Skin epidermis (tissue), 12 donors: ENCODE measurements around the gene AP5B1.

Experiments used
- H3K27ac ChIP-seq, 21 experiments: fragments of 200-600 bp; sonication (generic) in 11 of 21; one replicate each; pipeline ENCODE4 v1.5.0; 2020; ENCODE audit warnings: mild to moderate bottlenecking in 3 of 21, inconsistent platforms in 2 of 21, moderate library complexity in 2 of 21
- H3K4me3 ChIP-seq, 7 experiments: fragments of 200-600 bp; sonication (generic) in 2 of 7; one replicate each; pipeline ENCODE4 v1.5.0; 2020; ENCODE audit warnings: inconsistent platforms in 2 of 7, mild to moderate bottlenecking in 2 of 7, moderate library complexity in 1 of 7

Gene AP5B1

DNA sequence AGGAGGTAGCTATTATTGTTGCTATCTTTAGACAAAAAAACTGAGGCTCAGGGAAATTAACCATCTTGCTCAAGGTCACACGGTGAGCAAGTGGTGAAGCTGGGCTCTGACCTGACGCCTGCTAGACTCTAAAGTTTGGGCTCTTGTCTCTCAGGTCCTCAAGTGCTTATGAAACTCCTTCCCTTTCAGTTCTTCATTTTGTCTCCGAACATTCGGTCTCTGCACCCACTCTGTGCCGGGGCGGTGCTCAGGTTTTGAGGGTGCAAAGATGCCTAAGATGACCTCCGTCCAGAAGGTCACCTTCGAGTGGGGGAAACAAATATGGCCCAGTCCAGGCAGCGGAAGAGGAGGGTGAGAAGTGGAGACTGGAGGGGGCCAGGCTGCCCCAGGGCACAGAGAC lies 22.1 kb upstream of the AP5B1 start:
- Histone ChIP-seq H3K4me3 (no peak overlapping the region), H3K27ac (no peak overlapping the region)

DNA sequence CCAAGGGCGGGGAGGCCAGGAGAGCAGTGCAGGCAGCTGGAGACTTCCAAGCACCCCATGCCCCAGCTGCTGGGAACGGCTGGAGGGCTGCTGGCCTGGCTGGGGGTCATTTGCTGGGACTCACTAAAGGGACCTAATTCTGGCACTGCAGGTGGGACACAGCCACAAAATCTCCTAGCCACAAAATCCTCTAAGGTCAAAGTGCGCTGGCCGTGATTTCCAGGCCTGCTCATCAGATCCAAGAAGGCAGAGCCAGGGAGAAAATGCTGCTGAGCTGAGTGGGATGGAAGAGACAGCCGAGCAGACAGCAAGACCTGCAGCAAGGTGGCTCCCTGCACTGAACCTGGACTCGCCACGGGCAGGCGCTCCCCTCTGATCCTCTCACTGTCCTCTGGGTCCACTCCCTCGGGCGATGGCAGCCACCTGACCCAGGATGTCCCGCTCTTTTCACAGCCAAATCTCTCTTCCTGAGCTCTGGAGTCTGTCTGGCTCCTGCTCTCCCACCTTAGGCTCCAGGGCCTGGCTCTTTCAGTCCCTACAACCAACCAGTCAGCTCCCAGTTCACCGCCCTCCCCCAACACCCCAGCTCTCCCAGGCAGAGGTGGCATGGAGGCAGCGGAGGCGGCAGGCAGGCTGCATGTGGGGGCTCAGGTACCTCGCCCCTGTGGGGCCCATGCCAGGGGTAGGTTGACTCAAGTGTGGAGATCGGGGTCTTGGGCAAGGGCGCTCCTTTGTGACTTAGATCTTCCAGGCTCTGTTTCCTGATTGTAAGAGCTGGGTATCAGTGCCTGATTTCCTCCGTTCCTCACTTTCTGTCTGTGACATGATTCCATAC lies 20.6 kb upstream of the AP5B1 start:
- Histone ChIP-seq H3K4me3 (no peak overlapping the region), H3K27ac (no peak overlapping the region)

DNA sequence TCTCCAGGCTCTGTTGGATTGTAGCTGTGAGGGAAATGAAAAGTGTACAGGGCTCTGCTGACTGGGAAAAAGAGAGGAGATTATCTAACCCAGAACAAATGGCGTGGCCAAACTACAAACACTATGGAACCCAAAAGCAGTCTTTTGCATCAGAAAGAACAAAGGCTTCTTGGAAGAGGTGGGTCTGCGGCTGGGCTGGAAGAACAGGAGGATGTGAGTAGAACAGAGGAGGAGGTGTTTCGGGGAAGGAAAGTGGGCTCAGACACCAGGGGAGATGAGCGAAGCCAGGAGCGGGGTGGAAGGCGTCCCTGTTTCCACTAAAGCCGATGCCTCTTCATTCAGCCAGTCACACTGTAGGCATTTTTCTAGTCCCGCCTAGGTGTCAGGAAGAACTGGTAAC lies 18.1 kb upstream of the AP5B1 start:
- Histone ChIP-seq H3K27ac (no peak overlapping the region), H3K4me3 (no peak overlapping the region)

DNA sequence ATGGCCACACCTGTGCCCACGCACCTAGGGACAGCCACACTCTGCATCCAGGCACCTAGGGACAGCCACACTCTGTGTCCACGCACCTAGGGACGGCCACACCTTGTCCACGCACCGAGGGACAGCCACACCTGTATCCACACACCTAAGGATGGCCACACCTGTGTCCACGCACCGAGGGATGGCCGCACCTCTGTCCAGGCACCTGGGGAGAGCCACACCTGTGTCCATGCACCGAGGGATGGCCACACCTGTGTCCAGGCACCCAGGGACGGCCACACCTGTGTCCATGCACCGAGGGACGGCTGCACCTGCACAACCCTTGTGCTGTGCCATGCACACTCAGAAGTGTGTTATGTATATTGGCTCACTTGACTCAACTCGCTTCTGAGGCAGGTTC lies 16.9 kb upstream of the AP5B1 start:
- no peak overlapping the region for H3K4me3 ChIP-seq
- H3K27ac ChIP-seq, result no peak overlapping the region

DNA sequence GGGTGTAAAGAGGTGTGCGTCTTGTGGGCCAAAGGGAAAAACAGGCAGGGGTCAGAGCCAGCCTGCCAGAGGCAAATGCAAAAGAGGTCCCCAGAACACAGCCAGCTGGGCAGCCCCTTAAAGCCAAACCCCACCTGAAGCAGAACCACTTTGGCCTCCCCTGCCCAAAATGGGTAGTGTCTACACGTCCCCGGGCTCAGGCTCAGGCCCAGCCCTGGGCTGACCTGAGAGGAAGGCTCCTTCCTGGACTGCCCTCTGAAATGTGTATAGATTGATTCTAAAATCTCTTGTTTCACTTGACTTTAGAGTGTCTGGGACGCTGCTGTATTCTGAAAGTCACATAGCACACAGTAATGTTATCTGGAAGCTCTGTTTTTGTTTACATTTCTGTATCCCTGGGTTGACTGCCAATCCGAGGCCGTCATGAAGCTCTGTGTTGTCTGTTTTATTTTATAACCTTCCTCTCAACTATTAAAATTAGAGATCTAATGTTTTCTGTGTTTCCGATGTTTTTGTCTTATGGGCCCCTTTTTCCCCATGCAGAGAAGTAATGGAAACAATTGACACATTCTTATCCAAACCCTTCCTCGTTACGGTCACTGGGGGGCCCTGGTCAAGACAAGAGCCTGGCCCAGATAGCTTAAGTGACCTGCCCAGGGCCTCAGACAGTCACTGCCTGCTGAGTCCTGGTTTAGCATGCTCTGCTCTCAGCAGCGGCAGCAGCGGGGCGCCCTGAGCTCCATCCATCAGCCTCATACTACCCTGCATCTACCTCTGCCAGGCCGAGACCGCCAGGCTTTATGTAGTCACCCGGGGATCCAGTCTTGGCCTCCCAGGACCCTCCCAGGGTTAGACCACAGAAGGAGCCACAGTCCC lies 16.2 kb upstream of the AP5B1 start:
- H3K27ac ChIP-seq, result no peak overlapping the region
- H3K4me3 ChIP-seq, result no peak overlapping the region

DNA sequence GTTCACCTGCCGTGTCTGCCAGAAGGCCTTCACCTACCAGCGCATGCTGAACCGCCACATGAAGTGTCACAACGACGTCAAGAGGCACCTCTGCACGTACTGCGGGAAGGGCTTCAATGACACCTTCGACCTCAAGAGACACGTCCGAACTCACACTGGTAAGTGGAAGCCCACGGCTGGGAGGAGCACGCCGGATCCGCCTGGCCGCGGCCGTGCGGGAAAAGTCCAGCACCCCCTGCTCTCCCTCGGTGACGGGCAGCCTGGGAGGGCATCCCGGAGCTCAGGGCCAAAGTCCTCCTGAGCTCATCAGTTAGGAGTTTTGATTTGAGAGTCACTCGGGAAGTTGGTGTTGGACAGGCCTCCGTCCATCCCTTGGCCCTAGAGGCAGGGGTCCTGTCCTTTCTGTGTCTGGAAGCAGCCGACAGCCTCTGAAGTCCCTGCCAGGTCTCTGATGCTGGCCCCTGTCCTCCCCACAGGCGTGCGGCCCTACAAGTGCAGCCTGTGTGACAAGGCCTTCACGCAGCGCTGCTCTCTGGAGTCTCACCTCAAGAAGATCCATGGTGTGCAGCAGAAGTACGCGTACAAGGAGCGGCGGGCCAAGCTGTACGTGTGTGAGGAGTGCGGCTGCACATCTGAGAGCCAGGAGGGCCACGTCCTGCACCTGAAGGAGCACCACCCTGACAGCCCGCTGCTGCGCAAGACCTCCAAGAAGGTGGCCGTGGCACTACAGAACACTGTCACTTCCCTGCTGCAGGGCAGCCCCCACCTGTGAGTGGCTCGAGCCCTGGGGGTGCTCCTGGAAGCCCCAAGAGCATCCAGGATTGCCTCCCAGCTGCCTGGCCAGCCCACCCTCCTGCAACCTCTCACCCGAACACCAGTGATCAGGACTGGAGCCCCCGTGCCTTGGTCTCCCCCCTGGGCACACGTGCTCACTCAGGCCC lies 14.1 kb upstream of the AP5B1 start:
- Histone ChIP-seq H3K4me3 (no peak overlapping the region), H3K27ac (no peak overlapping the region)

DNA sequence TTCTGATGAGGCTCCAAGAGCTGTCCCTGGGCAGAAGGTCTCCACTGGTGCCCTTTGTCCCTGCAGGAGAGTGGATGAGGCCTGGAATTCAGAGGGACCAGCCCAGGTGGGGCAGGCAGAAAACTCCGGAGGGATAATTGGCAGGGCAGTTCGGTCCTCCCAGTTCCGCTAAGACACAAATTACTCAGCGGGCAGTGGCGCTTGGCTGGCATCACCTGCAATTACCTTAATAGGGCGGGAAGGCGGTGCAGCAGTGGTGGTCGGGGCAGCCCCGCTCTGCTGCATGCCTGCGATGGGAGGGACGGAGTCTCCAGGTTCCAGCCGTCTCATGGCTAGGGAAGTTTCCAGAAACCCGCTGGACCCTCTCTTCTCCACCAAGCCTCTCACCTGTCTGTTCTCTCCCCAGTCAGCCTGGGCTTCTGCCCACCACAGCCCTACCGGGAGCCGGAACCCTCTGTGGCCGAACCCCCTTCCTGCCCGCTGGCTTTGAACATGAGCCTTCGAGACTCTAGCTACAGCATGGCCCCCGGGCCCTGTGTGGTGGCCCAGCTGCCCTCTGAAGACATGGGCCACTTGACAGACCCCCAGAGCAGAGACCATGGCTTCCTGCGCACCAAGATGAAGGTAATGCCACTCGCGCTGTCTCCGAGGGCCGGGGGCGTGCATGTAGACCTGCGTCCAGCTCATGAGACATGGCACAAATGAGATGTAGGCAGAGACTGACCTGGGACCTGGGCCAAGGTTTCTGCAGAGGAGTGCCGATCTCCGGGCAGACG lies 13.0 kb upstream of the AP5B1 start:
- peak overlapping the region in 3 of 21 experiments; percentile 23 to 81 (median 74) for H3K27ac ChIP-seq
- no peak overlapping the region for H3K4me3 ChIP-seq

DNA sequence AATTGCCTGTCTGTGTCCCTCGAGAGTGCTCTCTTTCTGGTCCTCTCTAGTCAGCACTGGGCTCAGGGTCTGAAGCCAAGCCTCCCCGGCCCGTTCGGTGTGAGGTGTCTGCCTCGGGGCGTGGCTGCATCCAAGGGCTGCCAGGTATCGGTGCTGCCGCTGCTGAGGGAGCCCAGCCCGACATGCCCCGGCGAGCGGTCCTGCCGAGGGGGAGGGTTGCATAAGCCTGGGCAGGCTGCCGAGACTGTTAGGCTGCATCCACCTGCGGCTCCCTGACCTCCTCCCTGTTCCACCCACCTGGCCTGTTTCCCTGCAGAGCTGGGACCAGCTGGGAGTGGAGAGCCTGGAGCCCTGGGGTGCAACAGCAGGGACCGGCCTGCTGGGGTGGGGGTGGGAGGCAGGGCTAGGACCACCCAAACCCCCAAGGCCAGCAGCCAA lies 12.4 kb upstream of the AP5B1 start:
- H3K27ac ChIP-seq, result peak overlapping the region in 14 of 21 experiments; percentile 48 to 81 (median 73)

DNA sequence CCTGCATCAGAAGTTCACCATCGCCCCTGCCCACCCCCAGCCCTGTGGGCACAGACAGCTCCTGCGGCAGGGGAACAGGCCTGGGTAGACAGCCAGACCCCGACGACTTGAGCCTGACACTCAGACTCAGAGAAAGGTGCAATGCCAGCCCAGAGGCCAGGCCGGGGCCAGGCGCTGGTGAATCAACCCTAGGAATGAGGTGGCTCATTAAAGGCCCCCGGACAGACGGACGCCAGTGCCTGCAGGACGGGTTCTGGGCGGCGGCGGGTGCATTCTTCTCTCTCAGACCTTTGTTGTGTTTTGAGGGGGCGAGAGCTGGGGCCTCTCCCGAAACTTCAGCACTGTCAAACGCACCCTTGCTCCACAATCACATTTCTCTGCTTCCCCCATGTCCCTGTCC lies 11.7 kb upstream of the AP5B1 start:
- peak overlapping the region in 3 of 7 experiments; percentile 0 to 61 (median 6) for H3K4me3 ChIP-seq
- H3K27ac ChIP-seq, result peak overlapping the region in 20 of 21 experiments; percentile 9 to 81 (median 70)

More for the DNA sequence above, 12.4 kb upstream of the AP5B1 start:
- no peak overlapping the region for H3K4me3 ChIP-seq

DNA sequence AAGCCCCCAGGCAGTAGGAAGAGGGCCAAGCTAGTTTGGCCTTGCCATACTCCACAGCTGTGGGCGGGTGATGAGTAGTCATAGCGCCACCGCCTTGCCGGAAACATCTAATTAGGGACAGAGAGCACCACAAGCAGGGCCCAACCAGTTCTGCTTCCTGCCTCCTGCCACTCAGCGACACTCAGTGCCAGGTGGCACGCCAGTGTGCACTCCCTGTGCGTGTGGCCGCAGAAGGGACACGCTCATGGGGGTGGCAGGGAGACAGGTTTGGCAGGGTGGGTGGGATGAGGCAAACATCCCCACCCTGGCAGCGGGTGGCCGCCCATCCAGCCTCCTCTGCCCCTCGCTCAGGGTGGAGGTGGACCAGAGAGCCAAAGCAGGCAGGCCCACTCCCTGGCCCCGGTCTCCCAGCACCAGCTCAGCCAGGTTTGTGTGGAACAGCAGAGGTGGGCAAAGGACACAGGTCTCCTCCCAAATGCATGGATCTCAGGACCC lies 11.0 kb upstream of the AP5B1 start:
- peak overlapping the region in 3 of 7 experiments; percentile 1 to 61 (median 6) for H3K4me3 ChIP-seq
- H3K27ac ChIP-seq, result peak overlapping the region in 19 of 21 experiments; percentile 9 to 81 (median 72)

DNA sequence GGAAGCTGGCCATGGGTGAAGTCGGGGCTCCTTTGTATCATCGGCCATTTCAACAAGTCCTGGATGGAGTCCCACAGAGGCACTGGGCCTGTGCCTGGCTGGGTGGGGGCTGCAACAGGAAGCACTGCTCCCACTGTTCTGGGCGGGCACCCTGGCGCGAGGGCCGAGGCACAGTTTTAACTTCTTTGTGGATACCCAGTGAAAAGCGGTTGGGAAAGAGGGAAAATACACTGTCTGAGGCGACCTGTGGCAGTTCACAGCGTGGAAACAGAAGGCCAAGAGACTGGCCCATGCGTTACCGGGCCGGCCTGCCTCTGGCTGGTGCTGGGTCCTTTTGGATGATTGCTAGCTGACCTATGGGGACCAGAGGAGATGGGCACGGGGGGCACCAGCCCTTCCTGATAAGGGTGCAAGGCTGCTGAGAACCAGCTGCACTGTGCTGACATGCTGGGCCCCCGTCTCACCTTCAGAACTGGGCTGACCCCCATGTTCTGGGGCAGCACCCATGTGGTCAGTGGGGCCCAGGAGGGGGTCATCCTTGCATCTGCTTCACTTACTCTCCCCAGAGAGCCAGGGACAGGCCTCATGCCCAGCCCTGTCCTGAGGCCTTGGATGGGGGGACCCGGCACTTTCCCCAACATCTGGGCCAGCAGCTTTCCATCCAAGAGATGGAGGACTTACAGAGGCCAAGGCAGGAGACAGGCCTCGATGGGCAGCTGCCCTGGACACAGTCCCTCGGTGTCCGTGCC lies 10.3 kb upstream of the AP5B1 start:
- H3K27ac ChIP-seq, result peak overlapping the region in 17 of 21 experiments; percentile 18 to 81 (median 70)

DNA sequence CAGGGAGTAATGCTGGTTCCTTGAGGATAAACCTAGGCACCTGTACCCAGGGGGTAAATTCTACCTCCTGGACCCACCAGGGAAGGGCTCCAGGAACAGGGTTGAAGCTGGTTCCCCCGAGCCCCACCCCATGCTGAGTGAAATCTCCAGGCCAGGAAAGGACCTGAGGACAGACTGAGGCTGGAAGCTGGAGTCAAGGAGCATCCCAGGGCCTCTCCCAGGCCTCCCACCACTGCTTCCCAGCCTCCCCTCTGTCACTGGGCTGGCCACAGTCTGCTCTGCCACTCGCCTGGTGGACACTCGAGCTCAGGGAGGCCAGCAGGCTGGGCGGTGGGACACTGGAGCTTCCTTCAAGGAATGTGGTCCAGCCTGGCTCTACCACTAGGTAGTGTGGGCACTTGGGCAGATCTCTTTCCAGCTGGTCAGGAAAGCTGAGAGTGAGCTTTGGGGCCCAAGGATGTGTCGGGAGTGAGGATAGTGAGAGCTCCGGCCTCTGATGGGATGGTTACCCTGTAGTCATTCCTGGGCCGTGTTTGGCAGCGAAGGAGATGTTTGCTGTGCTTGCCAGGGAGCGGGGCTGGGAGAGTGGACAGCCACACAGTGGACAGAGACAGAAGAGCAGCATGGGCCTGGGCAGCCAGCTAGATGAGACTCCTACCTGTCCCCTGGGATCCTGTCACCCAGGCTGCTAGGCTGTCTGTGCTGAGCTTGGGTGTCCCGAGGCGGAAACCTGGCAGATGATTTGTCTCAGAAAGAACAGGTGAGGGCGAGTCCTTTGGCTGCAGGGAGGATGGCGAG lies 9.5 kb upstream of the AP5B1 start:
- Histone ChIP-seq H3K4me3 (peak overlapping the region in 2 of 7 experiments; percentile 4 to 61), H3K27ac (peak overlapping the region in 13 of 21 experiments; percentile 3 to 76 (median 70))

More for the DNA sequence above, 10.3 kb upstream of the AP5B1 start:
- peak overlapping the region in 2 of 7 experiments; percentile 1 to 61 for H3K4me3 ChIP-seq

DNA sequence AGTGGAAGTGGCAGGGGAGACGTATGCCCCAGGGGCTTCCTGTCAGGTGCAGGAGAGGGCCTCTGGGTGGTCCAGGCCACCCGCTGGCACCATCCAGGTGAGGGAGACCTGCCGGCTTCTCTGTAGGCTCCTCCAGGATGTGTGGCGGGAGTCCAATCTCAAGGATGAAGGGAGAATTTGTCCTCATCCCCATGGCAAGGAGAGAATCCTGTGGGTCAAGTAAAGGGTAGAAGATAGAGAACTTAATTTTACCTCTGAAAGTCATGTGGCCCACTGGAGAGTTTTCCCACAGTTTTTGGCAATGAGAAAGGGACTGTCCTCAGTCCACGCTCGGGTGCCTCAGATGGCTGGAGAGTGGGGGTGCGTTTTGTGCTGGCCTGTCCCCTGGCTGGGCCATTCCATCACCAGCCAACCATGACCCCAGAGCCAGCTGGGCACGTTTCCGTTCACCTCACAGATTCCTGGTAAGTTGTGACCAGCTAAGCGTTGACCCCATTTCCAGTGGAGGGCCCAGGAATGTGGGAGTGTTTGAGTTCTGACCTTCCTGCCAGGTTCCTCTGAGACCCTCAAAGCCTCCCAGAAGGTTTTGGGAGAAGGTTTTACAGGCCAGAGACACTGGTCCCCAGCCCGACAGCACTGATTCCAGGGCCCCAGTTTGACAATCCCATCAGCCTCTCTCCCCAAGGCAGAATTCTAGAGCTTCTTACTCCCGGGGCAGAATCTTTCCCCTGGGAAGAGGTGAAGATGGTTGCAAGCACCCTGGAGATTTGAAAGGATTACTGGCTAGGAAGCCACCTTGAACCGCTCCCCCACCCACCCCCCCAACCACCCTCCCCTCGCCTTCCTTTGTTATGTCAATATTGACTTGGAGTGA lies 8.7 kb upstream of the AP5B1 start:
- H3K27ac ChIP-seq, result peak overlapping the region in 10 of 21 experiments; percentile 3 to 85 (median 75)

DNA sequence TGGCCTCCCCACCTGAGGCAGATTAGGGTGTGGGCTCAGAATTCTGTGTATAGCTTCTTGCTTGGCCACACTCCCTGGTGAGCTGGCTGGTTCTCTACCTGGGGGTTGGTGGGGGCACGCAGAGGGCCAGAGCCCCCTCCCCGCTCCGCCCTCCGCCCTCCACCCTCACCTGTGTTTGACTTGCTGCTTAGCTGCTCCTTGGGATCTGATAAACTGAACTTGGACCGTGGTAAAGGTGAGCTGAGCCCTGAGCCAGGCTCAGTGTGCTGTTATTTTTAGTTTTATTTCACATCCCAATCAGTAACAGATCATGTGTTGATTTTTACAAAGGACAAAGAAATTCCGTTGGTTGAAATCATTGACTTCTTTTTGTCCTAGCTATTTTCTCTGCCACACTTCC lies 8.0 kb upstream of the AP5B1 start:
- H3K27ac ChIP-seq, result peak overlapping the region in 10 of 21 experiments; percentile 14 to 85 (median 76)
- H3K4me3 ChIP-seq, result peak overlapping the region; percentile 34 to 61 (median 41)

More for the DNA sequence above, 8.7 kb upstream of the AP5B1 start:
- H3K4me3 ChIP-seq, result peak overlapping the region in 5 of 7 experiments; percentile 8 to 61 (median 41)
